ENCODE measurements around the gene DMXL2.

DNA sequence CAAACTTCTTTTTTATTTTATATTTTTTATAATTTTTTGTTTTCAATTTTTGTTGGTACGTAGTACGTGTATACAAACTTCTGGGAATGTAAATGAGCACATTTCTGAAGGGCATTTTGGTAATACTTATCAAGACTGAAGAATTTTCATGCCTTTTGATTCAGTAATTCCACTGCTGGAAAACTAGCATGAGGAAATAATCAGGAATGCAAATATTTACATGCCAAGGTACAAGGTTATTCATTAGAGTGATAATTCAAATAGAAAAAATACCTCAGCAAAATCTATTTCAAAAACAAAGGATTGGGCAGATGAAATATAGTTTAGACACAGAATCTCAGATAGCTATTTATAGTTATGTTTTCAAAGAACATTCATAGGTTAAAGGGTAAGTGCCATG, 128.7 kb downstream of the DMXL2 start:
- no peak for TF ChIP-seq POLR2A (IDR thresholded peaks at IDR 0.05)
- TF ChIP-seq, protein P1, sequence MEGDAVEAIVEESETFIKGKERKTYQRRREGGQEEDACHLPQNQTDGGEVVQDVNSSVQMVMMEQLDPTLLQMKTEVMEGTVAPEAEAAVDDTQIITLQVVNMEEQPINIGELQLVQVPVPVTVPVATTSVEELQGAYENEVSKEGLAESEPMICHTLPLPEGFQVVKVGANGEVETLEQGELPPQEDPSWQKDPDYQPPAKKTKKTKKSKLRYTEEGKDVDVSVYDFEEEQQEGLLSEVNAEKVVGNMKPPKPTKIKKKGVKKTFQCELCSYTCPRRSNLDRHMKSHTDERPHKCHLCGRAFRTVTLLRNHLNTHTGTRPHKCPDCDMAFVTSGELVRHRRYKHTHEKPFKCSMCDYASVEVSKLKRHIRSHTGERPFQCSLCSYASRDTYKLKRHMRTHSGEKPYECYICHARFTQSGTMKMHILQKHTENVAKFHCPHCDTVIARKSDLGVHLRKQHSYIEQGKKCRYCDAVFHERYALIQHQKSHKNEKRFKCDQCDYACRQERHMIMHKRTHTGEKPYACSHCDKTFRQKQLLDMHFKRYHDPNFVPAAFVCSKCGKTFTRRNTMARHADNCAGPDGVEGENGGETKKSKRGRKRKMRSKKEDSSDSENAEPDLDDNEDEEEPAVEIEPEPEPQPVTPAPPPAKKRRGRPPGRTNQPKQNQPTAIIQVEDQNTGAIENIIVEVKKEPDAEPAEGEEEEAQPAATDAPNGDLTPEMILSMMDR (IDR thresholded peaks at IDR 0.05) = no peak
